GM12872 (cell line): ENCODE measurements around the gene MSANTD2.

ENCODE experiments used
- TF ChIP-seq, protein P1 (sequence below): IDR thresholded peaks from 3 replicates; pipeline ENCODE4 v1.5.1; 2011; ENCODE audit warnings: low read depth, mild to moderate bottlenecking, low read length, moderate library complexity; ENCODE audit not compliant: insufficient read depth

The MSANTD2 gene

DNA sequence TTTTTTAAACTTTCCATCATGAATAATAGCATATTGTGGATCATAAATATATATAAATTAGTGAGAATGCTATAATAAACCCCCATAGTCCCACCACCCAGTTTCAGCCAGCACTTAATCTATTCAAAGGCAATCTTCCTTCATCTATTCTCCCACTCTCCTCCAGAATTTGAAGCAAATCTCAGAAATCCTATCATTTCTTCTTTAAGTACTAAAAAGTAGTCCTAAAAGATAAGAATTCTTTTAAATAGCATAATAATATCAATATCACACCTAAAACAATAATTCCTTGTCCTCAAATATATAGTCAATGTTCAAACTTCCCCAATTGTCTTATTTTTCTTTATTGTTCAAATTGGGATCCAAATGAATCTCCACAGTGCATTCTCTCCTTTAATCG lies 40.5 kb upstream of the MSANTD2 start:
- TF ChIP-seq, protein P1, sequence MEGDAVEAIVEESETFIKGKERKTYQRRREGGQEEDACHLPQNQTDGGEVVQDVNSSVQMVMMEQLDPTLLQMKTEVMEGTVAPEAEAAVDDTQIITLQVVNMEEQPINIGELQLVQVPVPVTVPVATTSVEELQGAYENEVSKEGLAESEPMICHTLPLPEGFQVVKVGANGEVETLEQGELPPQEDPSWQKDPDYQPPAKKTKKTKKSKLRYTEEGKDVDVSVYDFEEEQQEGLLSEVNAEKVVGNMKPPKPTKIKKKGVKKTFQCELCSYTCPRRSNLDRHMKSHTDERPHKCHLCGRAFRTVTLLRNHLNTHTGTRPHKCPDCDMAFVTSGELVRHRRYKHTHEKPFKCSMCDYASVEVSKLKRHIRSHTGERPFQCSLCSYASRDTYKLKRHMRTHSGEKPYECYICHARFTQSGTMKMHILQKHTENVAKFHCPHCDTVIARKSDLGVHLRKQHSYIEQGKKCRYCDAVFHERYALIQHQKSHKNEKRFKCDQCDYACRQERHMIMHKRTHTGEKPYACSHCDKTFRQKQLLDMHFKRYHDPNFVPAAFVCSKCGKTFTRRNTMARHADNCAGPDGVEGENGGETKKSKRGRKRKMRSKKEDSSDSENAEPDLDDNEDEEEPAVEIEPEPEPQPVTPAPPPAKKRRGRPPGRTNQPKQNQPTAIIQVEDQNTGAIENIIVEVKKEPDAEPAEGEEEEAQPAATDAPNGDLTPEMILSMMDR: no peak

GRCh38 chr11:124839972-124840621 lies 39.9 kb upstream of the MSANTD2 start:
- TF ChIP-seq, protein P1: no peak

- TF ChIP-seq, protein P1: no peak
These were observed 39.1 kb upstream of the MSANTD2 start for GRCh38 chr11:124839128-124839971.

DNA sequence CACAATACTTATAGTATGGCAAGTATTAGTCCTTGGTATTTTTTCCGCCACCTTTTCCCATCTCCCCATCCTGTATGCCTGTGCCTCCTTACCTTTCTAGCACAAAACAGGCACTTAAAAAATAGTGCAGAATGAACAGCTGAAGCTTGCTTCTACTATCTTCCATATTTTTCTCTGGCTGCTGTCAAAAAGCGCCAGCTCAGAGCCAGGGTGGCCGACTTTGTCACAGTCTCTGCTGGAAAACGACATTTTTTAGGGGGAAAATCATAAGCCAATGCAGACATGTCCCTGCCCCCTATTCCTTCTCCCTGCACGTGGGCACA lies 38.6 kb upstream of the MSANTD2 start:
- TF ChIP-seq, protein P1: no peak

GRCh38 chr11:124837491-124837856 lies 37.3 kb upstream of the MSANTD2 start:
- TF ChIP-seq, protein P1: peak; percentile 62; the same call in 2 of the 3 replicates

DNA sequence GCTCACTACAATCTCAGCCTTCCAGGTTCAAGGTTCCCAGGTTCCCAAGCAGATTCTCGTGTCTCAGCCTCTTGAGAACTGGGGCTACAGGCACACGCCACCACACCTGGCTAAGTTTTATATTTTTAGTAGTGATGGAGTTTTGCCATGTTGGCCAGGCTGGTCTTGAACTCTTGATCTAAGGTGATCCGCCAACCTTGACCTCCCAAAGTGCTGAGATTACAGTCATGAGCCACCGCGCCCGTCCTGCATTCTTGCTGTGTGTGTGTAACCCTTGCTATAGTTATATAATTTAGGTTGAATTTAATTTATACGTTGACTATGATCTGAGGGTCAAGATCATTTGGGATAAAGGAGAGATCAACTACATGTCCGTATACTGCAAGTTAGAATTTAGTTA lies 35.7 kb upstream of the MSANTD2 start:
- TF ChIP-seq, protein P1: no peak

GRCh38 chr11:124834526-124835180 lies 34.4 kb upstream of the MSANTD2 start:
- TF ChIP-seq, protein P1: no peak
